HepG2 (cell line): ENCODE results near the gene PSMD1. TPM values are rescaled to one million over a fixed set of nuclear protein-coding genes. Genes with fewer than 3 reads are reported as not detected.
A peak's percentile ranks its signal among the peaks of the same experiment; 100 is the strongest.

ENCODE experiments used
- AGO2 ChIP-seq: fragments of 200-400 bp; formaldehyde crosslinking; optimal IDR thresholded peaks from 2 replicates; pipeline ENCODE3; 2017; ENCODE audit warnings: mild to moderate bottlenecking, low read depth, low read length, moderate library complexity
- DZIP1 ChIP-seq: sonication (generic); formaldehyde crosslinking; IDR thresholded peaks from 2 replicates; pipeline ENCODE4 v1.5.0; 2020; ENCODE audit warnings: mild to moderate bottlenecking, missing genetic modification reagents
- E2F1 ChIP-seq: sonication (generic); formaldehyde crosslinking; IDR thresholded peaks from 2 replicates; pipeline ENCODE4 v1.5.0; 2020; ENCODE audit warnings: missing genetic modification reagents
- EHMT2 ChIP-seq: fragments of 200-600 bp; sonication (generic); IDR thresholded peaks from 2 replicates; pipeline ENCODE4 v1.7.0; 2017; ENCODE audit warnings: antibody characterized with exemption, low read depth, low read length, borderline replicate concordance
- HCFC1 ChIP-seq: fragments of 150-350 bp; IDR thresholded peaks from 2 replicates; pipeline ENCODE4 v1.6.1; 2014; ENCODE audit warnings: low read depth, low read length
- IRF2 ChIP-seq: IDR thresholded peaks from 2 replicates; pipeline ENCODE4 v1.6.1; 2018; ENCODE audit warnings: missing genetic modification reagents, missing compliant biosample characterization
- MIER3 ChIP-seq: IDR thresholded peaks from 2 replicates; pipeline ENCODE4 v1.6.1; 2016; ENCODE audit warnings: missing compliant biosample characterization, borderline replicate concordance
- PITX1 ChIP-seq: sonication (generic); formaldehyde crosslinking; IDR thresholded peaks from 2 replicates; pipeline ENCODE4 v1.5.1; 2020; ENCODE audit warnings: mild to moderate bottlenecking, missing genetic modification reagents
- SATB2 ChIP-seq: sonication (generic); formaldehyde crosslinking; IDR thresholded peaks from 2 replicates; pipeline ENCODE4 v1.5.0; 2020; ENCODE audit warnings: missing genetic modification reagents
- SMYD3 ChIP-seq: sonication (generic); formaldehyde crosslinking; IDR thresholded peaks from 2 replicates; pipeline ENCODE4 v1.8.1; 2023; ENCODE audit warnings: mild to moderate bottlenecking, missing genetic modification reagents
- SOX5 ChIP-seq: IDR thresholded peaks from 2 replicates; pipeline ENCODE4 v1.6.1; 2016; ENCODE audit warnings: borderline replicate concordance
- STAT6 ChIP-seq: sonication (generic); formaldehyde crosslinking; IDR thresholded peaks from 2 replicates; pipeline ENCODE4 v1.4.0; 2020; ENCODE audit warnings: missing genetic modification reagents, mild to moderate bottlenecking, borderline replicate concordance
- TBX3 ChIP-seq: fragments of 450-650 bp; IDR thresholded peaks from 2 replicates; pipeline ENCODE4 v1.6.1; 2017; ENCODE audit warnings: antibody characterized with exemption, mild to moderate bottlenecking, inconsistent platforms, borderline replicate concordance
- TFE3 ChIP-seq: IDR thresholded peaks from 2 replicates; pipeline ENCODE4 v1.6.1; 2016
- TOPORS ChIP-seq: sonication (generic); formaldehyde crosslinking; IDR thresholded peaks from 2 replicates; pipeline ENCODE4 v1.8.0; 2023; ENCODE audit warnings: mild to moderate bottlenecking, missing genetic modification reagents
- ZBTB14 ChIP-seq: sonication (generic); formaldehyde crosslinking; IDR thresholded peaks from 2 replicates; pipeline ENCODE4 v1.4.0; 2020; ENCODE audit warnings: missing genetic modification reagents
- ZMAT3 ChIP-seq: sonication (generic); formaldehyde crosslinking; conservative IDR thresholded peaks from 2 replicates; pipeline ENCODE4 v1.7.0; 2021; ENCODE audit warnings: missing genetic modification reagents
- ZNF101 ChIP-seq: sonication (generic); formaldehyde crosslinking; IDR thresholded peaks from 2 replicates; pipeline ENCODE4 v1.4.0; 2020; ENCODE audit warnings: mild to moderate bottlenecking, low read depth, missing genetic modification reagents, borderline replicate concordance
- ZNF775 ChIP-seq: sonication (generic); formaldehyde crosslinking; IDR thresholded peaks from 2 replicates; pipeline ENCODE4 v1.4.0; 2020; ENCODE audit warnings: missing genetic modification reagents, mild to moderate bottlenecking, moderate library complexity, borderline replicate concordance
- ZNF891 ChIP-seq: sonication (generic); formaldehyde crosslinking; IDR thresholded peaks from 2 replicates; pipeline ENCODE4 v1.5.0; 2020; ENCODE audit warnings: mild to moderate bottlenecking, missing genetic modification reagents
- polyA plus RNA-seq, 8 experiments: library from polyadenylated mRNA; depleted of rRNA in 3 of 8; stranded (reverse) in 7 of 8; unstranded in 1 of 8; fragments of >200 nt; fragmentation: Illumina TruSeq in 4 of 8; extraction: Trizol in 4 of 8; gene quantifications; 2 replicates each; pipeline versions ENCODE4 v1.2.1 to v1.2.3, GENCODE V29; 2011 to 2016; ENCODE audit warnings: low read depth in 4 of 8, missing spikeins in 1 of 8, mixed read lengths in 1 of 8; ENCODE audit not compliant: insufficient read depth in 1 of 8
- total RNA-seq, 5 experiments: library from RNA; depleted of rRNA; stranded (reverse); fragments of >200 nt; fragmentation: Illumina TruSeq; extraction: Trizol; gene quantifications; 2 replicates each; pipeline ENCODE4 v1.2.3, GENCODE V29; 2016; ENCODE audit warnings: low read depth in 1 of 5

PSMD1 gene
- total and polyA plus RNA-seq, 2 of the 13 experiments (the other 11 are each of a cell fraction or from before 2014, with no cell fraction given), result 136 to 191 TPM

GRCh38 chr2:231198291-231199173 lies 141.9 kb downstream of the PSMD1 start, which contains the start of gene ARMC9 (continued):
- TF ChIP-seq ZNF101 (CRISPR knock-in tag) (0 out of 2 replicates have a peak, but pooled peaks have one; percentile 78), MIER3 (CRISPR knock-in tag) (no peak), ZBTB14 (CRISPR knock-in tag) (peak; percentile 84), IRF2 (peak; percentile 90), TBX3 (no peak), ZNF775 (CRISPR knock-in tag) (no peak), SATB2 (CRISPR knock-in tag) (no peak), TFE3 (no peak; the same call in 1 of the 2 replicates), EHMT2 (no peak), ZMAT3 (CRISPR knock-in tag) (peak; percentile 89; the same call in 1 of the 2 replicates), HCFC1 (no peak), ZNF891 (CRISPR knock-in tag) (no peak), DZIP1 (0 out of 2 replicates have a peak, but pooled peaks have one; percentile 17), SOX5 (no peak; the same call in 1 of the 2 replicates), E2F1 (CRISPR knock-in tag) (no peak), TOPORS (CRISPR knock-in tag) (no peak), STAT6 (no peak), SMYD3 (CRISPR knock-in tag) (no peak; the same call in 1 of the 2 replicates), AGO2 (peak; percentile 50), PITX1 (CRISPR knock-in tag) (peak; percentile 56; the same call in 1 of the 2 replicates)
